Fibroblast of mammary gland (primary cell): ENCODE data around the gene GPR119.
A peak's percentile ranks its signal among the peaks of the same experiment; 100 is the strongest.
"Not testable (repeated sequence)": the region's sequence is repeated elsewhere in the genome, so short reads cannot be mapped to it uniquely, and the experiment has no call there.

Experiments
- DNase-seq: peaks from one replicate; pipeline ENCODE4 v3.0.0-alpha.2; 2010; ENCODE audit warnings: low read depth
- H3K4me3 ChIP-seq: 2 replicates; pipeline ENCODE4 v1.5.1; 2011; ENCODE audit warnings: low read depth, mild to moderate bottlenecking, low read length, moderate library complexity; ENCODE audit not compliant: control insufficient read depth
- CTCF ChIP-seq: conservative IDR thresholded peaks from 2 replicates; pipeline ENCODE4 v1.5.1; 2011; ENCODE audit warnings: low read depth, low read length, inconsistent platforms; ENCODE audit not compliant: control insufficient read depth, insufficient read depth

The GPR119 gene

GRCh38 chrX:130386408-130386808, 934 bp upstream of the GPR119 start:
- no peak for TF ChIP-seq CTCF
- DNase-seq, result no peak
- H3K4me3 ChIP-seq, result no peak overlapping the region

GRCh38 chrX:130378024-130378669, 7.3 kb downstream of the GPR119 start:
- no peak for TF ChIP-seq CTCF
- no peak for DNase-seq
- H3K4me3 ChIP-seq, result no peak overlapping the region

- DNase-seq, result no peak
- no peak overlapping the region for H3K4me3 ChIP-seq
- TF ChIP-seq CTCF, result no peak
These were observed 9.4 kb downstream of the GPR119 start for GRCh38 chrX:130376077-130376476.

- not testable (repeated sequence) for H3K4me3 ChIP-seq, DNase-seq
These were observed 33.4 kb downstream of the GPR119 start for GRCh38 chrX:130352050-130352449.

- DNase-seq, result no peak
- no peak for TF ChIP-seq CTCF
- no peak overlapping the region for H3K4me3 ChIP-seq
These were observed 33.9 kb downstream of the GPR119 start for GRCh38 chrX:130351567-130351966.

- TF ChIP-seq CTCF, result no peak
- no peak for DNase-seq
- no peak overlapping the region for H3K4me3 ChIP-seq
These were observed 38.2 kb downstream of the GPR119 start for GRCh38 chrX:130347321-130347720.

- H3K4me3 ChIP-seq, result no peak overlapping the region
- TF ChIP-seq CTCF, result no peak
- no peak for DNase-seq
These were observed 42.1 kb downstream of the GPR119 start for GRCh38 chrX:130343411-130343810.

- peak overlapping the region; percentile 79 for H3K4me3 ChIP-seq
- no peak for TF ChIP-seq CTCF
- DNase-seq, result no peak
These were observed 45.2 kb downstream of the GPR119 start for GRCh38 chrX:130340271-130340670.
